HTR-8/SVneo (cell line): Measurements from ENCODE around the gene DLGAP4.
A peak's percentile ranks its signal among the peaks of the same experiment; 100 is the strongest.

Experiments
- DNase-seq: peaks from one replicate; pipeline ENCODE4 v3.0.0; 2011; ENCODE audit warnings: low spot score, mixed read lengths; ENCODE audit not compliant: insufficient read length
- FAIRE-seq: peaks from 2 replicates; lab custom pipeline; 2011; peaks lifted over from hg19 to GRCh38; lab: Jason Lieb, UNC

DLGAP4 gene

GRCh38 chr20:36320898-36321695 is 15.0 kb downstream of the DLGAP4 start:
- no peak for DNase-seq
- FAIRE-seq = no peak

GRCh38 chr20:36322131-36322530 is 16.0 kb downstream of the DLGAP4 start:
- FAIRE-seq (no peak), DNase-seq (no peak)

GRCh38 chr20:36330091-36330490 is 24.0 kb downstream of the DLGAP4 start:
- no peak for DNase-seq
- no peak for FAIRE-seq

GRCh38 chr20:36331209-36331608 is 25.1 kb downstream of the DLGAP4 start:
- FAIRE-seq (no peak), DNase-seq (no peak)

- DNase-seq (no peak), FAIRE-seq (no peak)
Observed at GRCh38 chr20:36333841-36334240, 27.7 kb downstream of the DLGAP4 start.

- FAIRE-seq (no peak), DNase-seq (no peak)
Observed at GRCh38 chr20:36334281-36335205, 28.4 kb downstream of the DLGAP4 start.

- FAIRE-seq (no peak), DNase-seq (no peak)
Observed at GRCh38 chr20:36335206-36335870, 29.2 kb downstream of the DLGAP4 start.

- no peak for DNase-seq
- FAIRE-seq = no peak
Observed at GRCh38 chr20:36336204-36336603, 30.1 kb downstream of the DLGAP4 start.

- DNase-seq = no peak
- FAIRE-seq = no peak
Observed at GRCh38 chr20:36336954-36337704, 31.0 kb downstream of the DLGAP4 start.

GRCh38 chr20:36337886-36338285 is 31.7 kb downstream of the DLGAP4 start:
- no peak for FAIRE-seq

GRCh38 chr20:36339646-36340592 is 33.8 kb downstream of the DLGAP4 start:
- no peak for DNase-seq
- FAIRE-seq = no peak

More at GRCh38 chr20:36337886-36338285, 31.7 kb downstream of the DLGAP4 start:
- DNase-seq = no peak

- FAIRE-seq (no peak), DNase-seq (no peak)
Observed at GRCh38 chr20:36340593-36340990, 34.5 kb downstream of the DLGAP4 start.

- DNase-seq = no peak
Observed at GRCh38 chr20:36341331-36342020, 35.3 kb downstream of the DLGAP4 start.

GRCh38 chr20:36342331-36343120 is 36.4 kb downstream of the DLGAP4 start:
- no peak for FAIRE-seq
- DNase-seq = no peak

More at GRCh38 chr20:36341331-36342020, 35.3 kb downstream of the DLGAP4 start:
- no peak for FAIRE-seq

GRCh38 chr20:36343641-36344040 is 37.5 kb downstream of the DLGAP4 start:
- no peak for FAIRE-seq
- DNase-seq = no peak

GRCh38 chr20:36344517-36345132 is 38.5 kb downstream of the DLGAP4 start:
- FAIRE-seq = no peak
- DNase-seq = peak; percentile 86

- FAIRE-seq (no peak), DNase-seq (no peak)
Observed at GRCh38 chr20:36346256-36346655, 40.1 kb downstream of the DLGAP4 start.
